Activated effector memory CD4-positive, alpha-beta T cell treated with anti-CD3 and anti-CD28 coated beads, Interleukin-2, amount 50 U/mL, for 16 hours (primary cell): Measurements from ENCODE around the gene VAV1.
"Not testable (repeated sequence)": the region's sequence is repeated elsewhere in the genome, so short reads cannot be mapped to it uniquely, and the experiment has no call there.

Experiments
- DNase-seq: peaks from one replicate; pipeline ENCODE4 v3.0.0-alpha.2; 2020

VAV1 gene

GRCh38 chr19:6791237-6791636 is 18.7 kb downstream of the VAV1 start:
- no peak for DNase-seq

GRCh38 chr19:6793411-6793810 is 20.9 kb downstream of the VAV1 start:
- no peak for DNase-seq

- no peak for DNase-seq
Observed at GRCh38 chr19:6793973-6794372, 21.5 kb downstream of the VAV1 start.

GRCh38 chr19:6794686-6795431 is 22.4 kb downstream of the VAV1 start:
- DNase-seq = no peak

DNA sequence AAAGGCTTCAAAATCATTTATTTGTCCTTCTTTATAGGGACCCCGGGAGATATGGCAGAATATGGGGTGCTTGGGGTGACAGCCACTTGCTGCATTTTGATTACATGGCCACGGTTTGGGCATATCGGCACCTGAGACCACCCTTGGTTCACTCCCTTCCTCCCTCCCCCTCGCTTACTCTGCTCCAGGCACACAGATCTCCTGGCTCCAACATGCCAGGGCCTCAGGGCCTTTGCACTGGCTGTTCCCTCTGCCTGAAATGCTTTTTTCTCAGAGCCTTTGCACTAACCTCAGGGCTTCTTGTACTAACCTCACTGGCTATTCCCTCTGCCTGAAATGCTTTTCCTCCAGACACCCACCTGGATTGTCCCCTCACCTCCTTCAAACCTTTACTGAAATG is 23.8 kb downstream of the VAV1 start:
- no peak for DNase-seq

GRCh38 chr19:6797646-6798045 is 25.1 kb downstream of the VAV1 start:
- DNase-seq = no peak

- not testable (repeated sequence) for DNase-seq
Observed at GRCh38 chr19:6800160-6800790, 27.8 kb downstream of the VAV1 start.

DNA sequence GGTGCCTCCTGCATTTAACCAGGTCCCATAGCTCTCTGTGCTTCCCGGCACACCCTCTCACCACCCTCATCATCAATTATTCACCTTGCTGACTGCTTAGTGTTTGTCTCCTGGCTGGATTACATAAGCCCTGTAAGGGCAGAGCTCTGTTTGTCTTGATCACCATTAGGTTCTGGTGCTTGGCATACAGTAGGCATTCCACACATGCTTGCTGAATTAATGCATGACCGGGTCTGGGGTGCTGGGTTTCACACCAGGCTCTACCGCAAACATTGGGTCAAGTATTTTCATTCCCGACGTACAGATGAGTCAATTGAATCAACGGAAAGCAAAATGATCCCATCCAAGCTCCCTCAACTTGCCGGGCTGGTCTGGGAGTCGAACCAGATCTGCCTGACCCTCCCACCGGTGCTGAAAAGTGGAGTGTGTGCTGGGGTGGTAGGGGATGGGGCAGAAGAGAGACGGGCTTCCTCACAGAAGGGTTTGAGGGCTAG is 28.5 kb downstream of the VAV1 start:
- DNase-seq = no peak

DNA sequence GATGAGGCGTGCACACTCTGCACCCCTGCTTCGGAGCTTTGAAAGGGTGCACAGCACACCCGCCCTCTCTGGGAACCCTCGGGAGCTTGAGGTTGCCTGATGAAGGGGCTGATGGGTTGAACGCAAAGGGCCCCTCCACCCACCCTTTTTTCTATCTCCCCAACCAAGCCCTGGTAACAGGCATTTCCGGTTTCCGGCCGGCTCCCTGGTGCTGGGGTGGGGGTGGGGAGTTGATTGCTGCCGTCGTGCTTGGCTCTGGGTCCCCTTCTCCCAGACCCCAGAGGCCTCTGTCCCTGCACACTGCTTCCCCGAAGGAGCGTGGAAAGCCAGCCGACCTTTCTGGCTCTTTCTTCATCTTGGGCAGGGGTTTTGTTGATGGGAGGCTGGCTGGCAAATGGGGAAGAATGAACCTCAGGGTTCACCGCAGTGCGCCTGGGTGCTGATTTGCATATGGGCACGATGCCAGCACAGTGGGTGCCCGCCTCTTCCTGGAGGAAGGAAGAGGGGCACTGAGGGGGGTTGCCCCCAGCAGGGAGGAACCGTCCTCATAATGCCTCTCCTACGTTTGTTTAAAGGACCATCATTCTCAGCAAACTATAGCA is 29.1 kb downstream of the VAV1 start:
- DNase-seq = peak; percentile 91

DNA sequence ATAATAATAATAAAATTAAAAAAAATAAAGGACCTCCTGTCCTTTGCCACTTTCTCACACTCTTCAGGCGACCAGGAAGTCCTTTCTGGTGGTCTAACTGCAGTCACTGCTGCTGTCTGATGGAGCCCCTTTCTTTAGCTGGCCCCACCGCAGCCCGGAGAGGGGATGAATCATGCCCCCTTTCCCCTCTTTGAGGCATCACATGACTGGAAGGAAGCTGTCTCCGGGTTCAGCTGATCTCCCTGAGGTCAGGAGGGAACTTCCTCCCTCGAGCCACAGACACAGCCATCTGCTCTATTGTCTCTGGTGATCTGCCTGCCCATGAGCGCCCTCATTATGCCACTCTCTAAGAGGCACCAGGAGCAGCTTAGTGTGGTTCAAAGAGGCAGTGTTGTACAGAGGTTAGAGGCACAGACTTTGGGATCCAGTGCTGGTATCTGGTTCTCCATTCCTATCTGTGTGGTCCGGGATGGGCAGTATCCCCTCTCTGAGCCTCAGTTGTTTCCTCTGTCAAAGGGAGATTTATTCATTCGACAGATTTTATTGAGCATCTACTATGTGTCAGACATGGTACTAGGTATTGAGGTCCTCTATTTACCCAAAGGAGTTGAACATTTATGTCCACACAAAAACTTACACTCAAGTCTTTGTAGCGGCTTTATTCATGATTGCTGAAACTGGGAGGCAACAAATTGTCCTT is 30.0 kb downstream of the VAV1 start:
- DNase-seq = peak; percentile 86

- no peak for DNase-seq
Observed at GRCh38 chr19:6803036-6803404, 30.5 kb downstream of the VAV1 start.

GRCh38 chr19:6806488-6806887 is 34.0 kb downstream of the VAV1 start:
- DNase-seq = no peak

DNA sequence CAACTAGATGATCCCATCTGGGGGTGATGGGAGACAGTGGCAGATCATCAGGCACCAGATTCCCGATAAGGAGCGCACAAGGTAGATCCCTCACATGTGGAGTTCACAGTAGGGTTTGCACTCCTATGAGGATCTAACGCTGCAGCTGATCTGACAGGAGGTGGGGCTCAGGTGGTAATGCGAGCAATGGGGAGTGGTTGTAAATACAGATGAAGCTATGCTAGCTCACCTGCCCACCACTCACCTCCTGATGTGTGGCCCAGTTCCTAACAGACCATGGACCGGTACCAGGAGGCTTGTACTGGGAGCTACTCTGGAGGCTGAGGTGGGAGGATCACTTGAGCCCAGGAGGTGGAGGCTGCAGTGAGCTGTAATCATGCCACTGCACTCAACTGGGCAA is 34.8 kb downstream of the VAV1 start:
- no peak for DNase-seq

- no peak for DNase-seq
Observed at GRCh38 chr19:6808494-6808893, 36.0 kb downstream of the VAV1 start.

DNA sequence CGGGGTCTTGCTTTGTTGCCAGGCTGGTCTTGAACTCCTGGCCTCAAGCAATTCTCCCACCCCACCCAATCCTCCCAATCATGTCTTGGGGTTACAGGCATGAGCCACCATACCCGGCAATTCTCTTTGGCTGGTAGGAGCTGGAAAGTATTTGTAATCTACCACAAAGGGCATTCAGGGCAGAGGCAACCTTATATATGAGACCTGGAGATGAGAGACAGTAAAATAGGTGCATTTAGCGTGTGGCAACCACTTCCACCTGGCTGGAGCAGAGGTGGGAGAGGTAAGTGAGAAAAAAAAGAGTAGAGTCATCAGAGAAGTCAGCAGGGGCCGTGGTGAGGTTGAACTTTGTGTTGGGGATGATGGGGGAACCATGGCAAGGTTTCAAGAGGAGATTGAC is 36.8 kb downstream of the VAV1 start:
- no peak for DNase-seq

DNA sequence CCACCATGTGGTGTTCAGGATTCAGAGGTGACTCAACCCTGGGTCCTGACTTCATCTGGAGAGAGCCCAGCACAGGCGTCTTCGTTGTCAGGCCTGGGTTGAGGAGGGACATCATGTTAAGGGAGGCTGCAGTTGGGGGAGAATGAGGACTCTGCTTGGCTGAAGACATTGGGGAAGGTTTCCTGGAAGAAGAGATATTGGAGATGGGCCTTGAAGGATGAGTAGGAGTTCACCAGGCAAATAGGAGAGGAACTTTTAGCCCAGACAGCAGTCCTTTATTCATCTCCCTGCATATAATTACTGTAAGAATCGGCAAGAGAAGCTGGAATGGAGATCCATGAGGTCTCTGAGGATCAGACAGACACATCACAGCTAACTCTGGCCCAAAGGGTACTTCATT is 38.9 kb downstream of the VAV1 start:
- DNase-seq = no peak

GRCh38 chr19:6811906-6812305 is 39.4 kb downstream of the VAV1 start:
- no peak for DNase-seq

DNA sequence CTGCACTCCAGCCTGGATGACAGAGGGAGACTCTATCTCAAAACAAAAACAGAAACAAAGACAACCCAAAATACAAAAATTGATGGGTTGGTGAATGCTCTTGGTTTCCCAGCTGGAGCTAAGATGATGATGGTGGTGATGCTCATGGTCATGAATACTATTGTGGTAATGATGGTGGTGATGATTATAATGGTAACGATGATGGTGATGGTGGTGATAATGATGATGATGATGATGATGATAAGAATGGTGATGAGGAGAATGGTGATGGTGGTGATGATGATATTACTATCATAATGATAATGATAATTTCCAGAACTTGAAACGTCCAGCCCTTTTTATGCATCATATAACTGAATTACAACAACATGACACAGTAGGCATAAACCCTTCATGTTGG is 40.1 kb downstream of the VAV1 start:
- no peak for DNase-seq

- DNase-seq = no peak
Observed at GRCh38 chr19:6813659-6814058, 41.2 kb downstream of the VAV1 start.

DNA sequence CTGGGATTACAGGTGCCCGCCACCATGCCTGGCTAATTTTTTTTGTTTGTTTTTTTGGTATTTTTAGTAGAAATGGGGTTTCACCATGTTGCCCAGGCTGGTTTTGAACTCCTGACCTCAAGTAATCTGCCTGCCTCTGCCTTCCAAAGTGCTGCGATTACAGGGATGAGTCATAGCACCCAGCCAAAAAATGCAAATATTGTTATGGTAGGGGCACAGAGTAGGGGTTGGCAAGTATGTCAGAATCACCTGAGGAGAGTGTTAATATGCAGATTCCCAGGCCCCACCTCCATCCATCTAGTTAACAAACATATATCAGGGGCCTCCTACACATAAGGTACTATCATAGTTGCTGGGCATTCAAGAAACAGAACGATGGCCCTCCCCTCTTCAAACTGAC is 44.7 kb downstream of the VAV1 start:
- no peak for DNase-seq

DNA sequence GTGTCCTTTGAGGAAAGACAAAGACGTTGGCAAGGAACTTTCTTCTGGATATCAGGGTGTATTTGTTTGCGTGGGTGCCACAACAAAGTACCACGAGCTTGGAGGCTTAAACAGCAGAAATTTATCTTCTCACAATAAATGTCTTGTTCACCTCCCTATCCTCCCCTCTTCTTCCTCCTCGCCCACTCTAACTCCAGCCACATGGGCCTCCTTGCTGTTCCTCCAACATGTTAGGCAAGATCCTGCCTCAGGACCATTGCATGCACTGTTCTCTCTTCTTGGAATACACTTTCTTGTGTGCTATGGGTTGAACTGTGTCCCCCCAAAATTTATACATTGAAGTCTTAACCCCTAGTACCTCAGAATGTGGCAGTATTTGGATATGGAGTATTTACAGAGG is 45.7 kb downstream of the VAV1 start:
- no peak for DNase-seq

- DNase-seq = no peak
Observed at GRCh38 chr19:6819323-6819722, 46.8 kb downstream of the VAV1 start.

- DNase-seq = no peak
Observed at GRCh38 chr19:6820237-6820636, 47.7 kb downstream of the VAV1 start.
